ENCODE data around the gene AFF3. TPM values are rescaled to one million over a fixed set of nuclear protein-coding genes. Genes with fewer than 3 reads are reported as not detected.

AFF3 gene
- total and polyA plus RNA-seq, 4 donors, result 0.48 to 5.3 (median 2.3) TPM

- Histone ChIP-seq H3K27ac (ENCODE audit: low read depth in 1 of 2, low read length in 2 of 2) (no peak overlapping the region), H3K9ac (ENCODE audit: low read depth in 1 of 2, low read length in 2 of 2) (no peak overlapping the region), H3K36me3 (ENCODE audit: control insufficient read depth in 4 of 4, insufficient read depth in 3 of 4, low read depth in 1 of 4, low read length in 3 of 4) (no peaks in the 10 kb centered on the region), H3K9me3 (ENCODE audit: control insufficient read depth in 4 of 4, low read length in 3 of 4) (no peaks in the 10 kb centered on the region), H3K27me3 (ENCODE audit: control insufficient read depth in 4 of 4, insufficient read depth in 4 of 4, low read length in 3 of 4) (no peaks in the 10 kb centered on the region), H3K4me1 (ENCODE audit: control insufficient read depth in 4 of 4, insufficient read depth in 4 of 4, low read length in 3 of 4) (peaks cover 0 to 6% (median 0%) of the 10 kb centered on the region in 4 donors), H3K4me3 (ENCODE audit: low read depth in 1 of 3, low read length in 3 of 3) (no peak overlapping the region)
- WGBS, result 44% methylated on average over 8 of the region's 8 CpGs
- no peak for DNase-seq (ENCODE audit: low spot score)
- TF ChIP-seq TAF1 (conservative IDR thresholded peaks at IDR 0.05) (no peak), MAX (IDR thresholded peaks at IDR 0.05) (peak; percentile 24), RXRA (IDR thresholded peaks at IDR 0.05) (peak in 1 of 2 donors; percentile 6), RAD21 (IDR thresholded peaks at IDR 0.05) (peak in 1 of 2 donors; percentile 16), HNF4A (conservative IDR thresholded peaks at IDR 0.05) (peak; percentile 38 to 54), YY1 (IDR thresholded peaks at IDR 0.05) (peak; percentile 12)
Measured at GRCh38 chr2:99915108-99915675, 227.2 kb downstream of the AFF3 start.

GRCh38 chr2:99911736-99912135 lies 230.7 kb downstream of the AFF3 start:
- no peak for TF ChIP-seq JUND (IDR thresholded peaks at IDR 0.05)
- no peak for TF ChIP-seq CTCF (IDR thresholded peaks at IDR 0.05; ENCODE audit: low read depth, low read length, missing input control)
- no peak for TF ChIP-seq RAD21 (IDR thresholded peaks at IDR 0.05)
- TF ChIP-seq REST (IDR thresholded peaks at IDR 0.05), result no peak
- TF ChIP-seq ZBTB33 (IDR thresholded peaks at IDR 0.05), result no peak
- TF ChIP-seq SP1 (IDR thresholded peaks at IDR 0.05), result no peak
- no peak for TF ChIP-seq FOXA2 (IDR thresholded peaks at IDR 0.05)
- no peak for TF ChIP-seq TAF1 (conservative IDR thresholded peaks at IDR 0.05)
- no peak for TF ChIP-seq YY1 (IDR thresholded peaks at IDR 0.05)
- TF ChIP-seq GABPA (IDR thresholded peaks at IDR 0.05 in 1 of 2, conservative IDR thresholded peaks at IDR 0.05 in 1 of 2), result no peak
- TF ChIP-seq ATF3 (IDR thresholded peaks at IDR 0.05), result no peak
- TF ChIP-seq FOXA1 (IDR thresholded peaks at IDR 0.05), result no peak
- TF ChIP-seq RXRA (IDR thresholded peaks at IDR 0.05), result no peak
- no peak for TF ChIP-seq MAX (IDR thresholded peaks at IDR 0.05)
- TF ChIP-seq HNF4A (conservative IDR thresholded peaks at IDR 0.05), result no peak
- TF ChIP-seq HNF4G (IDR thresholded peaks at IDR 0.05), result no peak
- H3K27ac ChIP-seq (ENCODE audit: low read depth in 1 of 2, low read length in 2 of 2), result no peak overlapping the region
- no peaks in the 10 kb centered on the region for H3K27me3 ChIP-seq (ENCODE audit: control insufficient read depth in 4 of 4, insufficient read depth in 4 of 4, low read length in 3 of 4)
- H3K9ac ChIP-seq (ENCODE audit: low read depth in 1 of 2, low read length in 2 of 2), result no peak overlapping the region
- no peak overlapping the region for H3K4me3 ChIP-seq (ENCODE audit: low read depth in 1 of 3, low read length in 3 of 3)
- H3K9me3 ChIP-seq (ENCODE audit: control insufficient read depth in 4 of 4, low read length in 3 of 4), result no peaks in the 10 kb centered on the region
- peaks cover 0 to 6% (median 0%) of the 10 kb centered on the region in 4 donors for H3K4me1 ChIP-seq (ENCODE audit: control insufficient read depth in 4 of 4, insufficient read depth in 4 of 4, low read length in 3 of 4)
- no peak for DNase-seq (ENCODE audit: low spot score)
- H3K36me3 ChIP-seq (ENCODE audit: control insufficient read depth in 4 of 4, insufficient read depth in 3 of 4, low read depth in 1 of 4, low read length in 3 of 4), result no peaks in the 10 kb centered on the region

All from liver (tissue), 9 donors.